Cardiac fibroblast (primary cell): ENCODE results near the gene SIK2.

Experiments
- DNase-seq, 2 donors: peaks; one replicate each; pipeline versions ENCODE4 v3.0.0 to v3.0.0-alpha.2; 2010; ENCODE audit warnings: low read depth in 2 of 2
- H3K4me3 ChIP-seq, 2 donors: replicated peaks in 1 of 2; 1 replicate in 1 of 2; 2 replicates in 1 of 2; pipeline ENCODE4 v1.5.1; 2011; ENCODE audit warnings: low read depth in 2 of 2, low read length in 2 of 2, mild to moderate bottlenecking in 2 of 2, moderate library complexity in 1 of 2
- TF ChIP-seq, protein P1 (sequence below): IDR thresholded peaks from one replicate; pipeline ENCODE4 v1.5.1; 2011; ENCODE audit warnings: low read depth, mild to moderate bottlenecking, low read length, inconsistent platforms

Gene SIK2

GRCh38 chr11:111631024-111631665 lies 28.9 kb downstream of the SIK2 start:
- TF ChIP-seq, protein P1, sequence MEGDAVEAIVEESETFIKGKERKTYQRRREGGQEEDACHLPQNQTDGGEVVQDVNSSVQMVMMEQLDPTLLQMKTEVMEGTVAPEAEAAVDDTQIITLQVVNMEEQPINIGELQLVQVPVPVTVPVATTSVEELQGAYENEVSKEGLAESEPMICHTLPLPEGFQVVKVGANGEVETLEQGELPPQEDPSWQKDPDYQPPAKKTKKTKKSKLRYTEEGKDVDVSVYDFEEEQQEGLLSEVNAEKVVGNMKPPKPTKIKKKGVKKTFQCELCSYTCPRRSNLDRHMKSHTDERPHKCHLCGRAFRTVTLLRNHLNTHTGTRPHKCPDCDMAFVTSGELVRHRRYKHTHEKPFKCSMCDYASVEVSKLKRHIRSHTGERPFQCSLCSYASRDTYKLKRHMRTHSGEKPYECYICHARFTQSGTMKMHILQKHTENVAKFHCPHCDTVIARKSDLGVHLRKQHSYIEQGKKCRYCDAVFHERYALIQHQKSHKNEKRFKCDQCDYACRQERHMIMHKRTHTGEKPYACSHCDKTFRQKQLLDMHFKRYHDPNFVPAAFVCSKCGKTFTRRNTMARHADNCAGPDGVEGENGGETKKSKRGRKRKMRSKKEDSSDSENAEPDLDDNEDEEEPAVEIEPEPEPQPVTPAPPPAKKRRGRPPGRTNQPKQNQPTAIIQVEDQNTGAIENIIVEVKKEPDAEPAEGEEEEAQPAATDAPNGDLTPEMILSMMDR = no peak
- H3K4me3 ChIP-seq = no peak overlapping the region
- DNase-seq = peak in 1 of 2 donors; percentile 14

DNA sequence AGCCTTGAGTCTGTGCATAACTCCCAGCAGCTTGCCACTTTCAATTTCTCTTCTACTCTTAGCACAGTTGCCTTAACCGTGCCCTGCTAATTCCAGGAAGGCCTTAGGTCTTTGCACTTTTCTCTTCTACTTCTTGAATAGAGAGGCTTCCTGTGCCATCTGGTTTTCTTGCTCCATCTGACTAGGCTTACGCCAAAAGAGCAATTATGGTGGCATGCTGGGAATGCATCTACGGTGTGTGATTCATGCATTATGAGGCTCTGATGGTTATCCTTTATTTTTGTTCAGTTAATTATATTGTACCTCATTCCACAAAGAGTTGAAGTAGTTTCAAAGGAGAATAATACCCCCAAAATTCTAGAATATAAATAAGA lies 29.4 kb downstream of the SIK2 start:
- TF ChIP-seq, protein P1 = no peak
- H3K4me3 ChIP-seq = no peak overlapping the region
- DNase-seq = peak; percentile 71 to 87

DNA sequence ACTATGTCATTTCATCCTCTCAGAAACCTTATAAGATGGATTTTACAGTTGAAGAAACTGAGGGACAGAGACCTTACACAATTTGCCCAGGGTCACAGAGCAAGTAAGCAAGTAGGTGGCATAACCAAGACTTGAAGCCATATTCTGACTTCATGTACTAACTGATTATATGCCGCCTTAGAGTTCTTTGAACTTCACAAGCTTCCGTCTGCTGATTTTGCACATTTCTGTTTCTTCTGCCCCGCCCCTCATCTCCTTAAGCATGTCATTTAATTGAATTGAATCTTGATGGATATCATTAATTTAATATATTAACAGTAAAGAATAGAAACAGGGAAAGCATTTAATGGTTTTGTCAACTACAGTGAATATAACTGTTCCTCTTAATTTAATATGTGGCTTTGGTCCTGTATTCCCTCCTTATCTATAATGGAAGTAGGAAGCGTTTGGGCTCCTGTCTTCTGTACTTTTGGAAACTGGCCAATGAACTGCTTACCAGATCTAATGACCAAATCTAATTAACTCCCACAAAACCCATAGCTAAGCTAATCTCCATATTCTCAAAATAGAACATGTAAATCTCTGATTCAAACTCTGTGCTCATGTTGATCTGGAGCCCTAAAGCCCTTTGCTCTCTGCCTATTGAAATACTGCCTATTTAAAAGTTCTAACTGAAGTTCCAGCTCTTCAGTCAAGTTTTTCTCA lies 30.4 kb downstream of the SIK2 start:
- no peak for DNase-seq
- TF ChIP-seq, protein P1 = no peak
- no peak overlapping the region for H3K4me3 ChIP-seq

DNA sequence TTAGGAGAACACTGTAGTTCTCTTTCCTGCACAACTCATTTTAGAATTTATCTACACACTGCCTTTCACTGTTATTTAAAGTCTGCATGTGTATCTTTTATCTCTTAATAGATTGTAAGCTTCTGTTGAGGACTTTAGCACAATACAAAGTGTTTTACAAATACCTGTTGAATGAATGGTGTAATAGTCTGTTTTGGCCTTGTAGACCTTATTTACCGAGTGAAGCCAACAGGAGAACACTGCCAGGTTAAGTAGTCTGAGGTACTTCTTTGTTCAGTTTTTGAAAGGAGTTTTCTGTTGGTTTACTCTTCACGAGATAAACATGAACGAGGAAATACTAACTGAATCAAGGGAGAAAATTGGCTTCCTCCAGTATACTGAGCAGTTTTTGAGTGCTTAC lies 31.0 kb downstream of the SIK2 start:
- no peak overlapping the region for H3K4me3 ChIP-seq
- TF ChIP-seq, protein P1 = no peak
- no peak for DNase-seq

DNA sequence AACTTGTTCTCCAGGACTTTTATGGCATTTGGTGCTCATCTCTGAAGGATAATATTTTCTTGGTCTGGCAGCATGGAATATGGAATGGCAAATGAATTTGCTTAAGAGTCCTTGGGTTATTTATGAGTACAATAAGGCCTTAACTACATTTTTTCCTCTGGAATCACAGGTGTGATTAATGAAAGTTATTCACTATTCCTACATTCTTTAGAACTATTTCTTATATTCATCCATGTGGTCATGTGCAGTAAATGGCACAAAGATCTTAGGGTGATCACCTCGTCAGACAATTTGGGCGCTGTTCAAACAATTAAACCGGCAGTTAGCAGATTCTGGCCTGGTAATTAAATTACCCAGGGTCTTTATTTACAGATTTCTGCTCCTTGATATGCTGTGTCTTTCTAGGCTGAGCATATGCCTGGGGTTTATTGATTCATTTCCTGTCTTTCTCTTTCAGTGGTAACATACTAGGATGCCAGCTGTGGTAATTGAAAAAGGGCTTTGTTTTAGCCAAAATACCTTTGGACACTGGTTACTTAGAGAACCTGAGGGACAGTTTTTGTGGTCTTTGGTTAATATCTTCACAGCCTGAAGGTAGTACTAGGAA lies 31.6 kb downstream of the SIK2 start:
- peak; percentile 18 to 62 for DNase-seq
- TF ChIP-seq, protein P1 = no peak
- no peak overlapping the region for H3K4me3 ChIP-seq

GRCh38 chr11:111634981-111635705 lies 32.9 kb downstream of the SIK2 start:
- DNase-seq = peak; percentile 34 to 66
- no peak overlapping the region for H3K4me3 ChIP-seq
- TF ChIP-seq, protein P1 = no peak
